ENCODE results near the gene FUT7. TPM values are rescaled to one million over a fixed set of nuclear protein-coding genes. Genes with fewer than 3 reads are reported as not detected.

Gene FUT7
- total and polyA plus RNA-seq, 2 of the 13 experiments (the other 11 are each of a cell fraction or from before 2014, with no cell fraction given) = 0.05 TPM; not detected in 1

GRCh38 chr9:137052998-137053943 lies 21.4 kb upstream of the FUT7 start (continued):
- TF ChIP-seq ARID5B (CRISPR knock-in tag; IDR thresholded peaks at IDR 0.05) (no peak), ZFX (CRISPR knock-in tag; IDR thresholded peaks at IDR 0.05; ENCODE audit: low read depth) (peak; percentile 61; the same call in 1 of the 2 replicates), THAP9 (CRISPR knock-in tag; IDR thresholded peaks at IDR 0.05; ENCODE audit: borderline replicate concordance) (peak; percentile 28; the same call in 1 of the 2 replicates), RAD21 (CRISPR knock-in tag; IDR thresholded peaks at IDR 0.05) (no peak), SRSF4 (IDR thresholded peaks at IDR 0.05; ENCODE audit: low read depth, low read length, poor library complexity, severe bottlenecking) (no peak), CENPX (CRISPR knock-in tag; IDR thresholded peaks at IDR 0.05) (no peak), CCAR2 (optimal IDR thresholded peaks at IDR 0.05; ENCODE audit: low read depth, low read length) (no peak), ZNF10 (CRISPR knock-in tag; IDR thresholded peaks at IDR 0.05; ENCODE audit: borderline replicate concordance, low read depth) (no peak), ZNF747 (CRISPR knock-in tag; IDR thresholded peaks at IDR 0.05; ENCODE audit: borderline replicate concordance) (peak; percentile 62; the same call in 1 of the 2 replicates), HES4 (CRISPR knock-in tag; IDR thresholded peaks at IDR 0.05; ENCODE audit: borderline replicate concordance) (0 out of 2 replicates have a peak, but pooled peaks have one; percentile 9), SMAD1 (CRISPR knock-in tag; IDR thresholded peaks at IDR 0.05; ENCODE audit: borderline replicate concordance, low read depth) (no peak), HNRNPL (IDR thresholded peaks at IDR 0.05; ENCODE audit: low read depth, low read length) (no peak), USF2 (IDR thresholded peaks at IDR 0.05; ENCODE audit: low read depth, low read length) (no peak), USF2 (CRISPR knock-in tag; IDR thresholded peaks at IDR 0.05; ENCODE audit: borderline replicate concordance) (no peak), KLF16 (CRISPR knock-in tag; IDR thresholded peaks at IDR 0.05) (0 out of 4 replicates have a peak, but pooled peaks of 1 of the 2 experiments have one; percentile 17), DR1 (CRISPR knock-in tag; IDR thresholded peaks at IDR 0.05) (no peak), ZMYM3 (CRISPR knock-in tag; IDR thresholded peaks at IDR 0.05) (no peak)
- TF ChIP-seq, protein P1, sequence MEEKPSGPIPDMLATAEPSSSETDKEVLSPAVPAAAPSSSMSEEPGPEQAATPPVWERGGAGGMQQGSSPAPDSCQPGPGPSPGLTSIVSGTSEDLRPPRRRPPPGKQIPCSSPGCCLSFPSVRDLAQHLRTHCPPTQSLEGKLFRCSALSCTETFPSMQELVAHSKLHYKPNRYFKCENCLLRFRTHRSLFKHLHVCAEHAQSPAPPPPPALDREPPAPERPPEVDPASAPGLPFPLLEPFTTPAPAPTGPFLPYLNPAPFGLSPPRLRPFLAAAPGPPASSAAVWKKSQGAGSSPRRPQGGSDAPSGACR (CRISPR knock-in tag; IDR thresholded peaks at IDR 0.05) = no peak
